GM20000 (cell line): Measurements from ENCODE around the gene CFAP100.

ENCODE experiments used
- DNase-seq: peaks from one replicate; pipeline ENCODE4 v3.0.0; 2012; ENCODE audit warnings: low spot score
- TF ChIP-seq, protein P1 (sequence below): IDR thresholded peaks from 2 replicates; pipeline ENCODE4 v1.5.1; 2012; ENCODE audit warnings: mild to moderate bottlenecking, control low read depth; ENCODE audit errors: extremely low read depth, missing control alignments

Gene CFAP100

DNA sequence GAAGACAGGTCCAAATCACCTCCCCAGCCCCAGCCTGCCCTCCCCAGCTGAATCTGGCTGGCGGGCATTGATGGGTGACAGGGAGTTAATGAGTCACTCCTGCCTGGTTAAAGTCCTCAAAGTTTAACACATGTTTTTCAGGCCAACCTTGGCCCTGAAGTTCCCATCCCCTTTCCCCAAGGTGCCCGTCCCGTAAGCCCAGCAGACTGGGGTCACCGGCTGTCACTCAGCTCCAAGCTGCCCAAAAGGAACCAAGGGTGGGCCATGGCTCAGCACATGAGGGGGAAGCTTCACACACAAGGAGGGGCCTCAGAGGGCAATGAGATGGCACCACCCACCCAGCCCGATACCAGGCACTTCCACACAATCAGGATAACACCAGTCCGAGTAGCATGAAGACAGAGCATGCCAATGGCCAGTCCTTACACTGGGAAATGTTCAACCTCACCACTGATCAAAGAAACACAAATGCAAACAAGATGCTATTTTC, 27.3 kb upstream of the CFAP100 start:
- TF ChIP-seq, protein P1, sequence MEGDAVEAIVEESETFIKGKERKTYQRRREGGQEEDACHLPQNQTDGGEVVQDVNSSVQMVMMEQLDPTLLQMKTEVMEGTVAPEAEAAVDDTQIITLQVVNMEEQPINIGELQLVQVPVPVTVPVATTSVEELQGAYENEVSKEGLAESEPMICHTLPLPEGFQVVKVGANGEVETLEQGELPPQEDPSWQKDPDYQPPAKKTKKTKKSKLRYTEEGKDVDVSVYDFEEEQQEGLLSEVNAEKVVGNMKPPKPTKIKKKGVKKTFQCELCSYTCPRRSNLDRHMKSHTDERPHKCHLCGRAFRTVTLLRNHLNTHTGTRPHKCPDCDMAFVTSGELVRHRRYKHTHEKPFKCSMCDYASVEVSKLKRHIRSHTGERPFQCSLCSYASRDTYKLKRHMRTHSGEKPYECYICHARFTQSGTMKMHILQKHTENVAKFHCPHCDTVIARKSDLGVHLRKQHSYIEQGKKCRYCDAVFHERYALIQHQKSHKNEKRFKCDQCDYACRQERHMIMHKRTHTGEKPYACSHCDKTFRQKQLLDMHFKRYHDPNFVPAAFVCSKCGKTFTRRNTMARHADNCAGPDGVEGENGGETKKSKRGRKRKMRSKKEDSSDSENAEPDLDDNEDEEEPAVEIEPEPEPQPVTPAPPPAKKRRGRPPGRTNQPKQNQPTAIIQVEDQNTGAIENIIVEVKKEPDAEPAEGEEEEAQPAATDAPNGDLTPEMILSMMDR = no peak
- DNase-seq = no peak

DNA sequence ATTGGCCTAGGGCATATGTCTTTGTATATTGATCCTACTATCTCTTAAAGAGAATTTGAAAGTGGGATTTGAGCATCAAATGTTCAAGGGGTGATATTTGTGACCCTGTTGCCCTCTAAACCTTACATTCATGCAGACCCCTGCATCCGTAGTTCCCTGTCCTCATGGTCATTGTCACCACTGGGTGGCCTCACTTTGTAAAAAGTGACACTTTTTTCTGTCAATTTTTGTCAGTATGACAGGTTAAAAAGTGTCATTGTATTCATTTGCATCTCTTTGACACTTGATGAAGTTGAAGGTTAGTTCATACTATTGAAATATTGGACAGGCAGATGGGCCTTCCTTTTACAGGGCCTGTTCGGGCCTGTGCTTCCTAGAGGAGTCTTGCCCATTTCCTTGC, 25.2 kb upstream of the CFAP100 start:
- TF ChIP-seq, protein P1 = no peak
- no peak for DNase-seq

DNA sequence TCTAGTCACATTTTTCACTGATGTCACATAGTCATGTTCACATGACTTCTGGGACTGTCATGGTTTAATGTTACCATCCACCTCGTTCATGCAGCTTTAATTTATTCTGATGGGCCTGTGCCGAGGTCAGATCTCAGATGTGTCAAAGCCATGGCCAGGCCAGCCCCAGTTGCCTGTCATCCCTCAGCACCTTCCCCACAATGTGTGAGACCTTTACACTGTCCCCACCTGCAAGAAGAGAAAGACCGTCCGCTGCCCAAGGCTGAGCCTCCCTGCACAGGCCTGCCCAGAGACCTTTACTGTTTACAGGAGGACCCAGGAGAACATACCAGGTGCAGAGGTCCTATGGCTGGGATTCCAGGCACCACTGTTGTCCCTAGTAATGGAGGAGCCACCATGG, 24.7 kb upstream of the CFAP100 start:
- DNase-seq = no peak
- TF ChIP-seq, protein P1 = no peak

DNA sequence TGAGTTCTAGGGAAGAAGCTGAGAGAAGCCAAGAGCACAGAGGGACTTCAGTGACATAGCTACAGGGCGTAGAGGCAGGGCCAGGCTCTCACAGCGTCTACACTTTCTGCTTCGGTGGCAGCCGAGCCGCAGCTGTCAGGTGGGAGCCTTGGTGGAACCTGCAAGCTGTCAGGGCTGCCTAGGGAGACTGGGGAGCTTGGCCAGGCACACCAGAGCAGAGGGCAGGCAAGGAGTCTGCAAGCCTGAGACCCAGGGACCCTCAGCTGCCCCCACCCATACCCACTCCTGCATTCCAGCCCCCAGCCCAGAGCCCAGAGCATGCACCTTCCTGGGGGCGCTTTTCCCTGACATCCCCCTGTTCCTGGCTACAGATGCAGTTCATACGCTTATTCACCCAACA, 24.1 kb upstream of the CFAP100 start:
- TF ChIP-seq, protein P1 = no peak
- DNase-seq = no peak

DNA sequence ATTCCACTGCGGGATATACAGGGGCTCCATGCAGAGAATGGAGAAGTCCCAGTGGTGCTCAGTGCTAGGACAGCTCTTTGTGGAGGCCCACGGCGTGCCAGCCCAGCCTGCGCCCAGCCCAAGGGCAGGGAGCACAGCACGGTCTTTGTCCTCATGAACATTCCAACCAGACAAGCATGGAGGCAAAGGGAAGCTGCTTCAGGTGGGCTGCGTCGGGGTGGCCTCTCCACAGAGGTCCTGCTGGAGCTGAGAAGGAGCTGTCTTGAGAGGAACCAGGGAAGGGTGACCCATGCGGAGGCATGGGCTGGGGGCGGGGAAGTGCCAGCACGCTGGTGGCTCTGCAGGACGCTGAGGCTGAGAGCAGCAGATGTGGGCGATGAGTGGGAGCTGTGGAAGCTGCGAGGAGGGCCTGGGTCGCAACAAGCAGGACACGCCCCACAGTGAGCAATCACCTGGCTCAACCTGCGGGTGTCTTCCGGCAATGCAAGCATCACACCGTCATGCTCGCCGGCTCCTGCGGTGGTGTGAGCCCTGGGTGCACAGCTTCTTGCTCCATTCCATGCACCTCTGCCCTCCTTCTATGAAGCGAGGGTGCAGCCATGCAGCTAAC, 23.5 kb upstream of the CFAP100 start:
- TF ChIP-seq, protein P1 = no peak
- no peak for DNase-seq

DNA sequence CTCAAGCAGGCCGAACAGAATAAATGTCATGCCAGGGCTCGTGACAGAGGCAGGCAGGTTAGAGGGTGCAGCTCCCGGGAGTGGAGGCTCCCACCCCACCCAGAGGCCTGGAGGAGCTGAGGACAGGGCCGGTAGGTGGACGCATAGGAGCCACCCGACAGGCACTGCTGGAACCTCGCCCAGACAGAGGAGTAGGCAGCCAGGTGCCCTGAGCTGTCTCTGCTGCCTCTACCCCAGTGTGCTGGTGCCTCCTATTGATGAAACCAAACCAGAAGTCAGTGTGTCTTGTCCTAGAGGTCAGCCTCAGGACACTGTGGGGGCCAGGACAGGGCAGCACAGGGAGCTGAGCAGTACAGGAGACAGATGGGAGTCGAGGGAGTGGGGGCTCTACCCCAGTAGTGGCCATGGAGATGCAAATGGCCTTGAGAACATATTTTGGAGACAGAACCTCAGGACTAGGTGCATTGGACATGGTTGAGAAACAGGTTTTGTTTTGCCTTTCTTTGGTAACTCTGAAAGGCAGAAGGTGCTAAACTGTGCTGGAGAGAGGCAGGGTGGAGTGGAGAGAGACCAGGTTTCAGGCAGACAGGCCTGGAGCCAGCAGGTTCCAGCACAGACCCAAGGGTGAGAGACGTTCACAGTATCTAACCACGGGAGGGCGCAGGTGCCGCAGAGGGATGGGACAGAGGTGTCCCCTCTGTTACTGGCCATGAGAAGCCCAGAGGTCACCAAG, 22.1 kb upstream of the CFAP100 start:
- TF ChIP-seq, protein P1 = no peak
- DNase-seq = no peak

DNA sequence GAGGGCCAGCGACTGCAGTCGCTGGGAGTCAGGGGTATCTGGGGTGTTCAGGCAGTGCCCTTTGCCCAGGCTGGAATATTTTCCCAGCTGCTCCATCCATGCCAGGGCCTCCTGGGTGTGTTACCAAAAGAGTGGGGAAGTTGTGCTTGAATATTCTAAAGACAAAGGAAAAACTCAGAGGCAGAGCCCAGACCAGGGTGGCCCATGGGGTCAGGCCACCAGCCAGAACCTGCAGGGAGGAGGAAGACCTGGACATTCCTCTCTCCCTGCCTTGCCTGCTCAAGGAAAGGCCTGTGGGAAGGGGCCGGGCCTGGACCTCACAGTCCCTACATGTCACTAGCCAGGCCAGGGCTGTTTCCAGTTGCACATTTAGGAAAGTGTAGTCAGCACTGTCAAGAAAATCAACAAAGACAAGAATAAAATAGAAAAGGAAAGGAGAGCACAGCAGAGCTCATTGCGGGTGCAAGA, 21.5 kb upstream of the CFAP100 start:
- no peak for DNase-seq
- TF ChIP-seq, protein P1 = no peak
